NCI-H187 (cell line): Measurements from ENCODE around the gene CERT1.
"Not testable (repeated sequence)": the region's sequence is repeated elsewhere in the genome, so short reads cannot be mapped to it uniquely, and the experiment has no call there.

Source experiments
- DNase-seq, 2 experiments: peaks; one replicate each; lab custom pipeline; 2025; lab: John Stamatoyannopoulos, UW

The CERT1 gene

GRCh38 chr5:75523275-75523674 lies 11.8 kb upstream of the CERT1 start:
- no peak for DNase-seq

- no peak for DNase-seq
Measured at GRCh38 chr5:75522542-75522941, 11.1 kb upstream of the CERT1 start.

GRCh38 chr5:75522025-75522424 lies 10.6 kb upstream of the CERT1 start:
- DNase-seq: no peak

- no peak for DNase-seq
Measured at GRCh38 chr5:75521195-75521594, 9.8 kb upstream of the CERT1 start.

- no peak for DNase-seq
Measured at GRCh38 chr5:75519761-75520160, 8.3 kb upstream of the CERT1 start.

GRCh38 chr5:75514323-75514722 lies 2.9 kb upstream of the CERT1 start:
- DNase-seq: no peak

- DNase-seq: no peak
Measured at GRCh38 chr5:75513841-75514240, 2.4 kb upstream of the CERT1 start.

- DNase-seq: no peak
Measured at GRCh38 chr5:75512383-75513074, 1.1 kb upstream of the CERT1 start.

- DNase-seq: peak in 1 of 2 experiments; percentile 9
Measured at GRCh38 chr5:75510836-75511434, 494 bp downstream of the CERT1 start.

- no peak for DNase-seq
Measured at GRCh38 chr5:75510417-75510835, 1.0 kb downstream of the CERT1 start.

- DNase-seq: no peak
Measured at GRCh38 chr5:75509956-75510355, 1.5 kb downstream of the CERT1 start.

- DNase-seq: no peak
Measured at GRCh38 chr5:75509546-75509945, 1.9 kb downstream of the CERT1 start.

- DNase-seq: no peak
Measured at GRCh38 chr5:75507841-75508240, 3.6 kb downstream of the CERT1 start.

GRCh38 chr5:75505112-75505511 lies 6.3 kb downstream of the CERT1 start:
- DNase-seq: not testable (repeated sequence)

- not testable (repeated sequence) for DNase-seq
Measured at GRCh38 chr5:75498875-75499274, 12.6 kb downstream of the CERT1 start.

GRCh38 chr5:75498208-75498777 lies 13.1 kb downstream of the CERT1 start:
- DNase-seq: no peak

GRCh38 chr5:75496026-75496425 lies 15.4 kb downstream of the CERT1 start:
- DNase-seq: no peak

GRCh38 chr5:75491621-75492020 lies 19.8 kb downstream of the CERT1 start:
- no peak for DNase-seq

GRCh38 chr5:75489847-75490246 lies 21.6 kb downstream of the CERT1 start:
- DNase-seq: not testable (repeated sequence)

- DNase-seq: no peak
Measured at GRCh38 chr5:75484605-75485004, 26.8 kb downstream of the CERT1 start.

- no peak for DNase-seq
Measured at GRCh38 chr5:75482482-75482881, 28.9 kb downstream of the CERT1 start.

GRCh38 chr5:75481024-75481423 lies 30.4 kb downstream of the CERT1 start:
- no peak for DNase-seq

GRCh38 chr5:75475364-75475763 lies 36.1 kb downstream of the CERT1 start:
- no peak for DNase-seq

- no peak for DNase-seq
Measured at GRCh38 chr5:75473463-75473862, 38.0 kb downstream of the CERT1 start.
